ENCODE measurements around the gene LGALS7B.

DNA sequence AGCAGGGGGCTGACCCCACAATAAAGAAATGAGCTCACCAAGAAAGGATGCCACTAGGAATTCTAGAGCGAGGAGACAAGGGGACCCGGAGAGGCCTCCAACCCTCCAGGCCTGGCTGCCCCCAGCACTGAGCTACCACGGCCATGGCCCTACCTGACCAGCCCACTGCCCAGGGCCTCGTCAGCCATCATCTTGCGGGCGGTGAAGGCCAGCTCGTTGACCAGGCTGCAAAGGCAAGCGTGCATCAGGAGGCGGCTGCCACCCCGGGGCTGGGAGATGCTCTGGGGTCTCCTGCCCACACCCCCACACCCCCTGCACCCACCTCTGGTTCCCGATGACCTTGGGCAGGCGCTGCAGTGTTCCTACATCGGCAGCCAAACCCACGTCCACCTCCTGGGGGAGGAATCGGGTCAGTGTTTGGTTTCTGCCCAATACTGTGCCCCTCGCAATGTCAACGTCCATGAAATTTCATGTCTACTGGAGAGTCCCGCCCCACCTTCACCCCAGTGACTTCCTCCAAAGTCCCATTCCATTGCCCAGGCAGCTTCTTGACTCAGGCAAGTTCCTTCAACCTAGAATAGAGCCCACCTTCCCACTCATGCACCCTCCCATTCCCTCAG is 27.2 kb downstream of the LGALS7B start:
- TF ChIP-seq CTCF (IDR thresholded peaks at IDR 0.05; ENCODE audit: low read depth, low read length, poor library complexity, severe bottlenecking) (no peak), EZH2phosphoT487 (IDR thresholded peaks at IDR 0.05; ENCODE audit: borderline replicate concordance, low read length) (no peak)
